HepG2 (cell line): ENCODE results near the gene B3GALT5.

ENCODE experiments used
- FIP1L1 ChIP-seq: fragments of 200-400 bp; formaldehyde crosslinking; IDR thresholded peaks from 2 replicates; pipeline ENCODE4 v1.6.1; 2018; ENCODE audit warnings: low read depth, mild to moderate bottlenecking, low read length, moderate library complexity, borderline replicate concordance; ENCODE audit not compliant: insufficient read depth
- FLYWCH1 ChIP-seq: sonication (generic); formaldehyde crosslinking; IDR thresholded peaks from 2 replicates; pipeline ENCODE4 v1.8.1; 2023; ENCODE audit warnings: mild to moderate bottlenecking, missing genetic modification reagents
- KDM3A ChIP-seq: IDR thresholded peaks from 2 replicates; pipeline ENCODE4 v1.6.1; 2018; ENCODE audit warnings: low read depth, missing compliant biosample characterization
- SMAD3 ChIP-seq: sonication (generic); formaldehyde crosslinking; IDR thresholded peaks from 2 replicates; pipeline ENCODE4 v1.4.0; 2020; ENCODE audit warnings: missing genetic modification reagents
- YY1 ChIP-seq: IDR thresholded peaks from 2 replicates; pipeline ENCODE4 v1.6.1; 2011; ENCODE audit warnings: low read length, low read depth, moderate library complexity, mild to moderate bottlenecking; ENCODE audit not compliant: insufficient read depth, insufficient replicate concordance
- TF ChIP-seq, protein P1 (sequence below): sonication (generic); formaldehyde crosslinking; IDR thresholded peaks from 2 replicates; pipeline ENCODE4 v1.5.0; 2020; ENCODE audit warnings: mild to moderate bottlenecking, missing genetic modification reagents, moderate library complexity

DNA sequence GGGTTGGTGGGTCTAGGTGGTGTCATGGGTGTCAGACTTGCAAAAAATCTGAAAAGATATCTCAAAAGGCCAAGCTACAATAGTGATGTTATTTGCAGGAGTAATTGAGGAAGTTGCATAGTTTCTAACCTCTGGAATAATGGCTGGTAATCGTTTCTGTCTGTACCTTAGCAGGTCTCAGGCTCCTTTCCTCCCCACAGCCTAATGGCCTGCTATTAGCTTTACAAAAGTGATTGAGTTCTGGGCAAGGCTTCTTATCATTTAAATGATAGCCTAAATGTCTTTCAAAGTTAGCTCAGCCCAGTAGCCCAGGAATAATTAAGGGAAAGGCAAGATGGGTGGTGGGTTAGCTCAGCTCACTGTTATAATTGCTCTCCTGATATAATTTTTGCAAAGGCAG lies 94.6 kb downstream of the B3GALT5 start:
- TF ChIP-seq YY1: no peak
- TF ChIP-seq, protein P1, sequence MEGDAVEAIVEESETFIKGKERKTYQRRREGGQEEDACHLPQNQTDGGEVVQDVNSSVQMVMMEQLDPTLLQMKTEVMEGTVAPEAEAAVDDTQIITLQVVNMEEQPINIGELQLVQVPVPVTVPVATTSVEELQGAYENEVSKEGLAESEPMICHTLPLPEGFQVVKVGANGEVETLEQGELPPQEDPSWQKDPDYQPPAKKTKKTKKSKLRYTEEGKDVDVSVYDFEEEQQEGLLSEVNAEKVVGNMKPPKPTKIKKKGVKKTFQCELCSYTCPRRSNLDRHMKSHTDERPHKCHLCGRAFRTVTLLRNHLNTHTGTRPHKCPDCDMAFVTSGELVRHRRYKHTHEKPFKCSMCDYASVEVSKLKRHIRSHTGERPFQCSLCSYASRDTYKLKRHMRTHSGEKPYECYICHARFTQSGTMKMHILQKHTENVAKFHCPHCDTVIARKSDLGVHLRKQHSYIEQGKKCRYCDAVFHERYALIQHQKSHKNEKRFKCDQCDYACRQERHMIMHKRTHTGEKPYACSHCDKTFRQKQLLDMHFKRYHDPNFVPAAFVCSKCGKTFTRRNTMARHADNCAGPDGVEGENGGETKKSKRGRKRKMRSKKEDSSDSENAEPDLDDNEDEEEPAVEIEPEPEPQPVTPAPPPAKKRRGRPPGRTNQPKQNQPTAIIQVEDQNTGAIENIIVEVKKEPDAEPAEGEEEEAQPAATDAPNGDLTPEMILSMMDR: no peak
- TF ChIP-seq FIP1L1: no peak
- TF ChIP-seq SMAD3 (CRISPR knock-in tag): no peak
- TF ChIP-seq FLYWCH1: no peak
- no peak for TF ChIP-seq KDM3A (CRISPR knock-in tag)
